Renal cortex interstitium (tissue), 11 donors: ENCODE data around the gene RPL11. TPM values are rescaled to one million over a fixed set of nuclear protein-coding genes. Genes with fewer than 3 reads are reported as not detected.
A peak's percentile ranks its signal among the peaks of the same experiment; 100 is the strongest.
"Not testable (repeated sequence)": the region's sequence is repeated elsewhere in the genome, so short reads cannot be mapped to it uniquely, and the experiment has no call there.

ENCODE experiments used
- DNase-seq, 11 donors: peaks; one replicate each; pipeline ENCODE4 v3.0.0-alpha.2; 2013; ENCODE audit warnings: low read depth in 9 of 11, low spot score in 4 of 11; ENCODE audit errors: extremely low read depth in 1 of 11
- polyA plus RNA-seq, 3 donors: library from polyadenylated mRNA; unstranded; fragments of 120-200 nt; gene quantifications; one replicate each; pipeline ENCODE4 v1.2.1, GENCODE V29; 2013; ENCODE audit not compliant: insufficient read length in 3 of 3

RPL11 gene
- polyA plus RNA-seq, 3 donors: 2,131 to 2,732 (median 2,597) TPM

GRCh38 chr1:23699280-23700179 is 7.9 kb downstream of the RPL11 start:
- DNase-seq: no peak

DNA sequence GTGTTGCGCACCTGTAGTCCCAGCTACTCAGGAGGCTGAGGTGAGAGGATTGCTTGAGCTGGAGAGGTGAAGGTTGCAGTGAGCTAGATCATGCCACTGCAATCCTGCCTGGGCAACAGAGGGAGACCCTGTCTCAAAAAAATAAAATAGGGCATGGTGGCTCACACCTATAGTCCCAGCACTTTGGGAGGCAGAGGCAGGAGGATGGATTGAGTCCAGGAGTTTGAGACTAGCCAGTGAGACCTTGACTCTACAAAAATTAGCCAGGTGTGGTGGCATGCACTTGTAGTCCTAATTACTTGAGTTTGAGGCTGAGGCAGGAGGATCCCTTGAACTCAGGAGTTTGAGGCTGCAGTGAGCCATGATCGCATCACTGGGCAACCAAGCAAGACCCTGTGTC is 9.7 kb downstream of the RPL11 start:
- DNase-seq: no peak

DNA sequence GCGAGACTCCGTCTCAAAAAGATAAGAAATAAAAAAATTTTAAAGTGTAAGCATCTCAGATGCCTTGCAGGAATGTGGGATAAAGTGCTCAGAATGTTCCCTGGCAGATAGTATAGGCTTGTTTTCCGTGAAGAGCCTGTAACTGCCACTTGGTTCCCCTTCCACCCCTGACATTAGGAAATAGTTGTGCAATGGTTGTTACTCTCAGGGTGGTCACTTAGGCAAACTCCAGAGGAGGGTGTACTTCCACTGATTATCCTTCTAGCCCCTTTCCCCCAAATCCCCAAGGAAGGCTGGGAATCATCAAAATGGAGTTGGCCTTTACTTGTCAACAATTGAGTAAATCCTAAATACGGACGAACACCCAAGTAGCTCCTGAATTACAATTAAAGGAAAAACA is 10.4 kb downstream of the RPL11 start:
- no peak for DNase-seq

DNA sequence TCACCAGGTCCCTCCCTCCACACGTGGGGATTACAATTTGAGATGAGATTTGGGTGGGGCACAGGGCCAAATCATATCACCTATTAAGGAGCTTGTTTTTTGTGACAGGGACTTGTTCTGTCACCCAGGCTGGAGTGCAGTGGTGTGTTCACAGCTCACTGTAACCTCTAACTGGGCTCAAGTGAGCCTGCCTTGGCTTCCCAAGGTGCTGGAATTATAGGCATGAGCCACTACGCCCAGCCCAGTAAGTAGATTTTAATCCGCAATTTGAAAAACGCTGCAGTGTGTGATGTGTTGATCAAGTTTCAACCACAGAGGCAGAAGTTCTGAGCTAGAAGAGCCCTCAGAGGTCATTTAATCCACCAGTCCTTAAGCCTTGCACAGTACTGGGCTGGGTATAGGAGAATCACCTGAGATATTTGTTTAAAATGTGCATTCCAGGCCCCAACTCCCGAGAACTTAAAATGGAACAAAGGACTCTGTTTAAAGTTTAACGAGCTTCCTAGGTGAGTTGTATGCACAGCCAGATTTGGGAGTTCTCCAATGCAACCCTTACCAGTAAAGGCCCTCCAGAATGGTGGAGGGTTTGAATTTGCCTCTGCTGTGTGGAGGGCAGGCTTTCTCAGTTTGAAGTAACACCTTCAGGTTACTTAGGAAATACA is 13.4 kb downstream of the RPL11 start:
- no peak for DNase-seq

- DNase-seq: no peak
Measured at GRCh38 chr1:23709229-23709628, 17.6 kb downstream of the RPL11 start.

DNA sequence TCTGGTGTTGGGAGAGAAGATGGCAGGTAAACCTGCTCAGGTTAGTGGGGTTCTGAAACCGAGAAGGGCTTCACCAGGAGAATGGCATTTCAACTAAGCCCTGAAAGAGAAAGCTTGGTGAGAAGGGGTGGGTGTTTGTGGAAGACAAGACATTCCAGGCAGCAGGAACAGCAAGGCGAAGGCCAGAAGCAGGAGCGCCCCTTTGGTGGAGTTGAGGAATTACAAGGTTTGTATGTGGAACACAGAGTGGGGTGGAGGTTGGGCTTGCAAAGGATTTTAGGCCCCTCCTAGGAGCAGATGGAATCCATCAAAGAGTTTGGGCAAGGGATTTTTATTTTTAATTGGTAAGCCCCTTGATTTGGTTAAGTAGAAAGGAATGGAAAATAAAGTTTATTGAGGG is 26.9 kb downstream of the RPL11 start:
- DNase-seq: peak in 4 of 11 donors; percentile 4 to 14 (median 10)

GRCh38 chr1:23719162-23719820 is 27.7 kb downstream of the RPL11 start:
- no peak for DNase-seq

GRCh38 chr1:23720256-23720995 is 28.8 kb downstream of the RPL11 start:
- no peak for DNase-seq

GRCh38 chr1:23722652-23723051 is 31.0 kb downstream of the RPL11 start:
- DNase-seq: no peak

DNA sequence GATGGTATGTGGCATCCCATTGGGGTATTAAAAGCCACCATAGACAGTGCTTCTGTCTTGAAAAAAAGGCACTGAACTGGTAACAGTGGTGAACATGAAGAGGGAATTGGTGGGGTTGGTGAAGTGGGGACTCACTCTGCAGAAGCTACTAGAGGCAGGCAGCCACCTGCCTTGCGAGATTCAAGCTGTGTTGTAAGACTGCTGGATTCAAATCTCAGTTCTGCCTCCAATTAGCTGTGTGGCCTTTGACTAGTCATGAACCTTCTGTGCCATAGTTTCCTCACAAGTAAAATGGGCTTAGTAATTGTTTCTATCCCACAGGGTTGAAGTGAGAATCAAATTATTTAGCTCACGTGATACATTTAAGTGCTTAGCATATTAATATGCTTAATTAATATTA is 35.1 kb downstream of the RPL11 start:
- DNase-seq: no peak

DNA sequence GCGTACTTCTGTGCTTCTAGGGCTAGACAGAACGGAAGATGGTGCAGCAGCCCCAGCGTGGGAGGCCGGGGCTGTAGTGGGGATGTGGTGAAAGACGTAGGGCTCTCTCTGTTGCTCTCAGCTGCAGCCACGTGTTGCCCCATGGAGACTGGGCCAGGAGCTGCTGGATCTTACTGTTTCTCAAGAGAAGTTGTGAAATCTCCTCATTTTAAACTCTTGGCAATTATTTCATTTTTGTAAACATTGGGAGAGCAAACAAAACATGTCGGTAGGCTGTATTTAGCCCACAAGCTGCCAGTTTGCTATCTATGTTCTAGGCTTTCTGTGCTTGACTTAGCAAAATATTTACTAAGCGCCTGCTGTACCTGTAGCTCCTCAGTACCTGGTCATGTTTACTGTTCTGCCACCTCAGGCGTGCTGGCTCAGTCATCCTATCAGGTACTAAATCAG is 35.8 kb downstream of the RPL11 start:
- no peak for DNase-seq

GRCh38 chr1:23732363-23733224 is 41.0 kb downstream of the RPL11 start:
- DNase-seq: no peak

- DNase-seq: not testable (repeated sequence)
Measured at GRCh38 chr1:23733281-23733680, 41.7 kb downstream of the RPL11 start.

- no peak for DNase-seq
Measured at GRCh38 chr1:23736437-23737134, 45.0 kb downstream of the RPL11 start.

GRCh38 chr1:23741609-23742008 is 50.0 kb downstream of the RPL11 start:
- DNase-seq: no peak

GRCh38 chr1:23742670-23743286 is 51.2 kb downstream of the RPL11 start:
- no peak for DNase-seq
